B cell (primary cell): ENCODE measurements around the gene NCMAP.

Source experiments
- EZH2 ChIP-seq: IDR thresholded peaks from 2 replicates; pipeline ENCODE4 v1.6.1; 2012; ENCODE audit warnings: borderline replicate concordance, low read depth, mild to moderate bottlenecking, moderate library complexity, low read length; ENCODE audit not compliant: insufficient read depth, poor library complexity, severe bottlenecking
- TF ChIP-seq, protein P1 (sequence below): fragments of 200-600 bp; IDR thresholded peaks from one replicate; pipeline ENCODE4 v1.8.0; 2022; ENCODE audit warnings: antibody characterized with exemption, mild to moderate bottlenecking

DNA sequence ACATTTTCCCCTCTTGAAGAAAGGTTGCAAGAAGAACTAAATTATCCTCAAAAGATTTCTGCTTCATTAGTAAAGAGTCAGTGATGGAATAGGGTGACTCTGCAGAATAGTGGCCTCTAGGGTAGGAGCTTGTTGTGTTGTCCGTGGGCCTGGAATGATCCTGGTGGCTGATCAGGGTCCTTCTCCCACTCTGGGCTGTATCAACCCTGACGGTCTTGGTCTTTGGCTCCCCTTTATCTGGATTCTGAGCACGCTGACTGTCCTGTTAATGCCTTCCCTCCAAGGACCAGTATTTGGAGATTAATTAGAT, 50.4 kb downstream of the NCMAP start:
- no peak for TF ChIP-seq EZH2
- TF ChIP-seq, protein P1, sequence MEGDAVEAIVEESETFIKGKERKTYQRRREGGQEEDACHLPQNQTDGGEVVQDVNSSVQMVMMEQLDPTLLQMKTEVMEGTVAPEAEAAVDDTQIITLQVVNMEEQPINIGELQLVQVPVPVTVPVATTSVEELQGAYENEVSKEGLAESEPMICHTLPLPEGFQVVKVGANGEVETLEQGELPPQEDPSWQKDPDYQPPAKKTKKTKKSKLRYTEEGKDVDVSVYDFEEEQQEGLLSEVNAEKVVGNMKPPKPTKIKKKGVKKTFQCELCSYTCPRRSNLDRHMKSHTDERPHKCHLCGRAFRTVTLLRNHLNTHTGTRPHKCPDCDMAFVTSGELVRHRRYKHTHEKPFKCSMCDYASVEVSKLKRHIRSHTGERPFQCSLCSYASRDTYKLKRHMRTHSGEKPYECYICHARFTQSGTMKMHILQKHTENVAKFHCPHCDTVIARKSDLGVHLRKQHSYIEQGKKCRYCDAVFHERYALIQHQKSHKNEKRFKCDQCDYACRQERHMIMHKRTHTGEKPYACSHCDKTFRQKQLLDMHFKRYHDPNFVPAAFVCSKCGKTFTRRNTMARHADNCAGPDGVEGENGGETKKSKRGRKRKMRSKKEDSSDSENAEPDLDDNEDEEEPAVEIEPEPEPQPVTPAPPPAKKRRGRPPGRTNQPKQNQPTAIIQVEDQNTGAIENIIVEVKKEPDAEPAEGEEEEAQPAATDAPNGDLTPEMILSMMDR, result no peak
